Measurements from ENCODE around the gene RASSF5. TPM values are rescaled to one million over a fixed set of nuclear protein-coding genes. Genes with fewer than 3 reads are reported as not detected.

The RASSF5 gene
- total and polyA plus RNA-seq, 9 of the 15 experiments (the other 6 are each of a cell fraction or from before 2014, with no cell fraction given): 6.1 to 41.0 (median 25.2) TPM

DNA sequence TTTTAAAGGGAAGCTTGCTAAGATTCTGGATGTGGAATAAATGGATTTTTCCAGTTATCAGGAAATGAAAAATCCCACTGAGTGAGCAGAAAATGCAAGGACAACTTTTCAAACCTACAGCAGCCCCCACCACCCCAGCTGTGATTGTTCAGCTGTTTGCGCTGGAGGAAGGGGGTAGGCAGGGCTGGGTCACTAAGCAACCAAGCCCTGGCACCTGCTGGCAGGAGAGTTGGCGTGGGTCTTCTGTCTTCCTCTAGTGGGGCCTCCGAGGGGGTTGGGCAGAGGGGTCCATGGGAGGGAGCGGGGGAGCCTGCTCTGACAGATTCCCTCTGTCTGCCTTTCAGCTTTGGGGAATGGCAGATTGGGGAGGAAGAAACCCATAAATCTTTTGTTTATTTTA is 59.7 kb downstream of the RASSF5 start:
- Histone ChIP-seq H3K4me3 (no peak overlapping the region), H3K79me2 (ENCODE audit: control insufficient read depth, insufficient read depth, low read length) (peaks cover 29% of the 10 kb centered on the region), H3K9me1 (ENCODE audit: control insufficient read depth, insufficient read depth, low read length) (peaks cover 5% of the 10 kb centered on the region), H3K9me3 (replicated peaks; ENCODE audit: control insufficient read depth, insufficient read depth, low read depth, low read length) (no peaks in the 10 kb centered on the region), H3K36me3 (ENCODE audit: control insufficient read depth, insufficient read depth, low read length) (peaks cover 64% of the 10 kb centered on the region), H4K20me1 (replicated peaks; ENCODE audit: control insufficient read depth, insufficient read depth, low read length) (peaks cover 3% of the 10 kb centered on the region; the same call in 1 of the 2 replicates), H3K4me2 (ENCODE audit: insufficient read depth, low read length) (no peak overlapping the region), H2AFZ (ENCODE audit: low read depth, low read length) (no peak overlapping the region), H3K9ac (ENCODE audit: insufficient read depth in 1 of 2, low read depth in 2 of 2, low read length in 2 of 2) (no peak overlapping the region), H3K27ac (ENCODE audit: extremely low read depth, low read depth, low read length) (no peak overlapping the region), H3K27me3 (ENCODE audit: control insufficient read depth in 2 of 2, insufficient read depth in 2 of 2, low read length in 2 of 2) (no peaks in the 10 kb centered on the region), H3K4me1 (replicated peaks in 1 of 2; ENCODE audit: control insufficient read depth in 2 of 2, insufficient read depth in 2 of 2, low read length in 2 of 2) (peaks cover 5 to 20% of the 10 kb centered on the region in 2 experiments)
- intact Hi-C loops (cut with micrococcal nuclease) (no loop called here), in situ Hi-C loops (cut with MboI) (no loop called here)
- FAIRE-seq (no peak), DNase-seq (ENCODE audit: extremely low read depth in 1 of 4, low spot score in 3 of 4) (no peak), ATAC-seq (no peak)
- no peak for TF ChIP-seq RBM17 (IDR thresholded peaks at IDR 0.05; ENCODE audit: borderline replicate concordance, low read depth, low read length)
- TF ChIP-seq, protein P1, sequence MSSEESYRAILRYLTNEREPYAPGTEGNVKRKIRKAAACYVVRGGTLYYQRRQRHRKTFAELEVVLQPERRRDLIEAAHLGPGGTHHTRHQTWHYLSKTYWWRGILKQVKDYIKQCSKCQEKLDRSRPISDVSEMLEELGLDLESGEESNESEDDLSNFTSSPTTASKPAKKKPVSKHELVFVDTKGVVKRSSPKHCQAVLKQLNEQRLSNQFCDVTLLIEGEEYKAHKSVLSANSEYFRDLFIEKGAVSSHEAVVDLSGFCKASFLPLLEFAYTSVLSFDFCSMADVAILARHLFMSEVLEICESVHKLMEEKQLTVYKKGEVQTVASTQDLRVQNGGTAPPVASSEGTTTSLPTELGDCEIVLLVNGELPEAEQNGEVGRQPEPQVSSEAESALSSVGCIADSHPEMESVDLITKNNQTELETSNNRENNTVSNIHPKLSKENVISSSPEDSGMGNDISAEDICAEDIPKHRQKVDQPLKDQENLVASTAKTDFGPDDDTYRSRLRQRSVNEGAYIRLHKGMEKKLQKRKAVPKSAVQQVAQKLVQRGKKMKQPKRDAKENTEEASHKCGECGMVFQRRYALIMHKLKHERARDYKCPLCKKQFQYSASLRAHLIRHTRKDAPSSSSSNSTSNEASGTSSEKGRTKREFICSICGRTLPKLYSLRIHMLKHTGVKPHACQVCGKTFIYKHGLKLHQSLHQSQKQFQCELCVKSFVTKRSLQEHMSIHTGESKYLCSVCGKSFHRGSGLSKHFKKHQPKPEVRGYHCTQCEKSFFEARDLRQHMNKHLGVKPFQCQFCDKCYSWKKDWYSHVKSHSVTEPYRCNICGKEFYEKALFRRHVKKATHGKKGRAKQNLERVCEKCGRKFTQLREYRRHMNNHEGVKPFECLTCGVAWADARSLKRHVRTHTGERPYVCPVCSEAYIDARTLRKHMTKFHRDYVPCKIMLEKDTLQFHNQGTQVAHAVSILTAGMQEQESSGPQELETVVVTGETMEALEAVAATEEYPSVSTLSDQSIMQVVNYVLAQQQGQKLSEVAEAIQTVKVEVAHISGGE (CRISPR knock-in tag; IDR thresholded peaks at IDR 0.05): no peak
- TF ChIP-seq ZBTB1 (CRISPR knock-in tag; IDR thresholded peaks at IDR 0.05; ENCODE audit: borderline replicate concordance, low read depth): no peak
- no peak for TF ChIP-seq HMGN3 (IDR thresholded peaks at IDR 0.05; ENCODE audit: borderline replicate concordance, extremely low read depth, insufficient read length, low read depth, low read length)
- no peak for TF ChIP-seq SMARCB1 (IDR thresholded peaks at IDR 0.05; ENCODE audit: insufficient read length, low read depth)
- TF ChIP-seq, protein P2, sequence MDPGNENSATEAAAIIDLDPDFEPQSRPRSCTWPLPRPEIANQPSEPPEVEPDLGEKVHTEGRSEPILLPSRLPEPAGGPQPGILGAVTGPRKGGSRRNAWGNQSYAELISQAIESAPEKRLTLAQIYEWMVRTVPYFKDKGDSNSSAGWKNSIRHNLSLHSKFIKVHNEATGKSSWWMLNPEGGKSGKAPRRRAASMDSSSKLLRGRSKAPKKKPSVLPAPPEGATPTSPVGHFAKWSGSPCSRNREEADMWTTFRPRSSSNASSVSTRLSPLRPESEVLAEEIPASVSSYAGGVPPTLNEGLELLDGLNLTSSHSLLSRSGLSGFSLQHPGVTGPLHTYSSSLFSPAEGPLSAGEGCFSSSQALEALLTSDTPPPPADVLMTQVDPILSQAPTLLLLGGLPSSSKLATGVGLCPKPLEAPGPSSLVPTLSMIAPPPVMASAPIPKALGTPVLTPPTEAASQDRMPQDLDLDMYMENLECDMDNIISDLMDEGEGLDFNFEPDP (CRISPR knock-in tag; IDR thresholded peaks at IDR 0.05): no peak
- TF ChIP-seq HMG20B (CRISPR knock-in tag; IDR thresholded peaks at IDR 0.05): no peak
- ChIA-PET CTCF (ENCODE audit: low intra/inter-chr PET ratio) (no interaction called here), POLR2A (interaction anchor here (0.6 to 1.8 kb wide), 4 partner anchors 9 to 420 kb away, joined by 3 to 19 read pairs (median 4); no protein-coding TSS in a partner anchor)
- no TSS peak for BruUV-seq (replicated peaks)
- 70% methylated on average over 4 of the region's 4 CpGs for WGBS (ENCODE audit: insufficient coverage, low coverage, missing lambda C conversion rate)

Data from K562 (cell line).